Stimulated activated CD4-positive, alpha-beta T cell treated with anti-CD3 and anti-CD28 coated beads, Interleukin-1b, Interleukin-23, amount 100 ng/mL, for 4 hours (primary cell): ENCODE results near the gene PDE7B.

Source experiments
- DNase-seq, 2 donors: peaks; one replicate each; pipeline ENCODE4 v3.0.0-alpha.2; 2020; ENCODE audit warnings: low read depth in 2 of 2

PDE7B gene

GRCh38 chr6:135935941-135936601 is 84.6 kb downstream of the PDE7B start:
- no peak for DNase-seq

GRCh38 chr6:135936606-135937005 is 85.1 kb downstream of the PDE7B start:
- DNase-seq: no peak

- no peak for DNase-seq
Observed at GRCh38 chr6:135937106-135937505, 85.6 kb downstream of the PDE7B start.

GRCh38 chr6:135938576-135939207 is 87.2 kb downstream of the PDE7B start:
- DNase-seq: no peak

- DNase-seq: no peak
Observed at GRCh38 chr6:135939208-135939591, 87.7 kb downstream of the PDE7B start.

GRCh38 chr6:135940616-135941167 is 89.2 kb downstream of the PDE7B start:
- DNase-seq: no peak

GRCh38 chr6:135941275-135942025 is 89.9 kb downstream of the PDE7B start:
- no peak for DNase-seq

- DNase-seq: no peak
Observed at GRCh38 chr6:135944120-135944519, 92.6 kb downstream of the PDE7B start.

- DNase-seq: no peak
Observed at GRCh38 chr6:135946674-135947073, 95.2 kb downstream of the PDE7B start.

- no peak for DNase-seq
Observed at GRCh38 chr6:135950669-135951068, 99.2 kb downstream of the PDE7B start.

- DNase-seq: no peak
Observed at GRCh38 chr6:135951169-135951568, 99.7 kb downstream of the PDE7B start.

- DNase-seq: no peak
Observed at GRCh38 chr6:135953818-135954217, 102.3 kb downstream of the PDE7B start.

GRCh38 chr6:135955099-135955498 is 103.6 kb downstream of the PDE7B start:
- no peak for DNase-seq

GRCh38 chr6:135962731-135963130 is 111.2 kb downstream of the PDE7B start:
- DNase-seq: no peak

GRCh38 chr6:135970750-135971149 is 119.2 kb downstream of the PDE7B start:
- DNase-seq: no peak

GRCh38 chr6:135971351-135971750 is 119.8 kb downstream of the PDE7B start:
- DNase-seq: no peak

GRCh38 chr6:135972150-135972549 is 120.6 kb downstream of the PDE7B start:
- DNase-seq: no peak

- no peak for DNase-seq
Observed at GRCh38 chr6:135972586-135972985, 121.1 kb downstream of the PDE7B start.

- no peak for DNase-seq
Observed at GRCh38 chr6:135974426-135974825, 122.9 kb downstream of the PDE7B start.

GRCh38 chr6:135976585-135976984 is 125.1 kb downstream of the PDE7B start:
- no peak for DNase-seq

- DNase-seq: no peak
Observed at GRCh38 chr6:135983093-135983492, 131.6 kb downstream of the PDE7B start.

GRCh38 chr6:135983718-135984343 is 132.3 kb downstream of the PDE7B start:
- DNase-seq: no peak
